Fibroblast of pulmonary artery (primary cell): ENCODE results near the gene KIF2A.

ENCODE experiments used
- DNase-seq: peaks from one replicate; pipeline ENCODE4 v3.0.0-alpha.2; 2010; ENCODE audit warnings: low read depth
- H3K4me3 ChIP-seq: replicated peaks from 2 replicates; pipeline ENCODE4 v1.5.1; 2011; ENCODE audit warnings: low read depth, mild to moderate bottlenecking, control low read depth, low read length, moderate library complexity
- CTCF ChIP-seq: IDR thresholded peaks from 2 replicates; pipeline ENCODE4 v1.5.1; 2011; ENCODE audit warnings: mild to moderate bottlenecking, control low read depth, low read length, inconsistent platforms; ENCODE audit errors: missing control alignments

The KIF2A gene

DNA sequence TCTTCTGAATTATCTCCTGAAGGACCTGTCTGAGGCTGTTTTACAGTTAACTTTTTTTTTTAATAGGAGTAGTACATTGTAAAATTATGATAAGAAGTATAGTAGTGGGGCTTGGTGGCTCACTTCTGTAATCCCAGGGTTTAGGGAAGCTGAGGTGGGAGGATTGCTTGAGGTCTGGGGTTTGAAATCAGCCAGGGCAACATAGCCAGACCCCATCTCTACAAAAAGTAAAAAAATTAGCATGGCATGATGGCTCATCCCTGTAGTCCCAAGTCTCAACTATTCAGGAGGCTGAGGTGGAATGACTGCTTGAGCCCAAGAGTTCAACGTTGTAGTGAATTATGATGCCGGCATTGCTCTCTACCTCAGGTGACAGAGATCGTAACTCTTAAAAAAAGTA is 113.6 kb downstream of the KIF2A start:
- no peak for TF ChIP-seq CTCF
- no peak for DNase-seq
- H3K4me3 ChIP-seq: no peak overlapping the region

GRCh38 chr5:62421414-62421813 is 115.4 kb downstream of the KIF2A start:
- DNase-seq: no peak
- no peak for TF ChIP-seq CTCF
- no peak overlapping the region for H3K4me3 ChIP-seq

DNA sequence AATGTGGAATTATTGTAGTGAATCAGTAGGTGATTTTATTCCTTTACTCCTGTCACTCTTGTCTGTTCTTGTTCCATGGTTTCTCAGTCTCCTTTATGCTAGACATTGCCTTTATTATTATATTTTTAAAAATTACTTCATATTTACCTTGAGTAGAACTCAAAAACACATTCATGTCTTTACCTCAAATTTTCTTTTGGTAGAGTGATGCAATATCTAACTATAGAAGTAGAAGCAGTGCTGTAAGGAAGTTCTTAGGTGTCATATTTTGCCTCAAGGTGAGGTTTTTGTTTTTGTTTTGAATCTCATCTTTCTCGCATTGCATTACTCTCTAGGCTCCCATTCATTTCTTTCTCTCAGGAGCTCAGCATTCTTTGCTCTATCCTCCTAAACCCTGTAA is 118.8 kb downstream of the KIF2A start:
- DNase-seq: no peak
- H3K4me3 ChIP-seq: no peak overlapping the region
- TF ChIP-seq CTCF: no peak

GRCh38 chr5:62431735-62432620 is 126.0 kb downstream of the KIF2A start:
- DNase-seq: peak; percentile 38
- TF ChIP-seq CTCF: no peak
- H3K4me3 ChIP-seq: no peak overlapping the region

- no peak for TF ChIP-seq CTCF
- DNase-seq: peak; percentile 29
- no peak overlapping the region for H3K4me3 ChIP-seq
Measured at GRCh38 chr5:62432621-62433064, 126.6 kb downstream of the KIF2A start.
